Stimulated activated CD4-positive, alpha-beta T cell treated with anti-CD3 and anti-CD28 coated beads, Interleukin-12 subunit alpha, Interleukin-12 subunit beta, amount 100 ng/mL, for 48 hours (primary cell): ENCODE results near the gene ADNP.

Experiments used
- DNase-seq, 3 donors: peaks; one replicate each; pipeline ENCODE4 v3.0.0-alpha.2; 2020; ENCODE audit warnings: low read depth in 2 of 3, low spot score in 1 of 3

The ADNP gene

DNA sequence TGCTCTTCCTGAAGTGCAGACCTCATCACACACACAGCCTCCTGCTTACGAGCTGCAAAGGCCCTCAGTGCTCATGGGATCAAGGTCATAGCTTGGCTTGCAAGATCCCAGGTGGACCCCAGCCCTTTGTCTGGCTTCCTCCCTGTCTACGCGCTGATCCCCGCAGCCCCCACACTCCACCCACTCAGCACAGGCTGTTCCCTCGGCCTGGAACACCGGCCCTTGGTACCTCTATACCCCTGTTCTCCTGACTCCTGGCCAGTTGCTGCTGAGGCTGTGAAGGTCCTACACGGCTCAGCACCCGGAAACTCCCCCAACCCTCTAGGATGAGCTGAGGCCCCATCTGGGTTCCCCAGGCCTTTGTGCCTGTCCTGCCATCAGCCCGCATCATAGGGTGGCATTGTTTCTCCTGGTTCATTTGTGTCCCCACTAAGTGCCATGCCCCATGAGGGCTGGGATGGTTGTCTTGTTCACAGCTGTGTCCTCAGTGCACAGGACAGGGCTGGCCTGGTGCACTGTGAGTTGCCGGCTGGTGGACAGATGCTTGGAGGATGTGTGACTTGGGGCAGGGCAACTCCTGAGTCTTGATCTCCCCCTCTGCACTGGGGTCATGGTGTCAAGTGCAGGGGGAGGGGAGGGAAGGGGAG lies 57.0 kb downstream of the ADNP start:
- DNase-seq = no peak

DNA sequence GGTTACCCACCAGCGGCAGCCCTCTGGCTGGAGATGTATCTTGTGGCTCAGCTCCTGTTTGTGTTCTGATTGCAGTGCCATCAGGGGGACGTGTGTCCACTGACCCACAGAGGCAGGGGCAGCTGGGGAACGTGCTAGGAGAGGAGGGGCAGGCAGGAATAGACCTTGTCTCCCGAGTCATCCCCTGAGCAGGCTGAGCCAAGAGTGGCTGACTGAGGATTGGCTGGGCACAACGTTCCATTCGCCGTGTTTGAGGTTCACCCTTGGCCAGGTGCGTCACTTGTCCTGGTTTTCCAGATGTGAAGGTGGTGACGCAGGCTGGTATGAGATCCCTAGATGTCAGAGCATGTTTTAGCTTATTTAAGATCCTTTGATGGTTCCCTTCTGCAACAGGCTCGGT lies 57.7 kb downstream of the ADNP start:
- no peak for DNase-seq

DNA sequence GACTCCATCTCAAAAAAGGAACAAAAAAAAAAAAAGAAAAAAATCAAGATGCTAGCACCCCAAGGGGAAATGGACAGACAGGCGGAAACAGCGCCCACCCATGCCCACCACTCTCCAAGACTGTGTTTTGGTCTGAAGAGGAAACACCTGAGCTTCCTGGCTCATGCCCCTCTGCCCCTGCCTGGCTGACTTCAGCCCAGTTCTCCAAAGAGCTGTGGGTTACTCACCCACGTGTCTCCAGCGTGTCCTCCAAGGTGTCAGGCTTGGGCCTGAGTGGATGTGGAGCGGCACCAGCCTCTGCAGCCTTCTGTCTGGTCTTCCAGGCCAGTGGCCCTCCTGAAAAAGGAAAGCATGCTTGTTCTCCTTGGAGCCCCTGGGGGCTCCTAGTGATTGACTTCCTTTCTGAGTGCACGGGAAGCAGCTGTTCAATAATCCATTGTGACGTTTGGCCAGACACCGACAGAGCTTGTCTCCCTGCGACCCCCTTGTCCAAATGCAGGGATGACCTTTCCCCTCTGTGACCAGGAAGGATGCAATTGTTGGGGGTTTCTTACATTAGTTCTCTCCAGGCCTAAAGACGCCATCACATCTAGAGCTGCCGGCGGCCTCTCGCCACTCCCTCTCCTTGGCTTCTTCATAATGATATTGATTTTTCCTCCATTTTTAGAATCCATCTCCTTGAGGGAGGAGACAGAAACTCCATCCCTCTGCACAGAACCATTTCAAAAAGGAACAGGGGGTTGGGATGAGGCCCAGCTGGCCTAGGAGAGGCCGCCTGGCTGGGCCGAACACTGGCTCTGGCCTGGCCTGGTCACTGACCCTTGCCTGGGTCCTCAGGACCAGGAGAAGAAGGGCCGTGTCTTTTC lies 58.4 kb downstream of the ADNP start:
- no peak for DNase-seq

DNA sequence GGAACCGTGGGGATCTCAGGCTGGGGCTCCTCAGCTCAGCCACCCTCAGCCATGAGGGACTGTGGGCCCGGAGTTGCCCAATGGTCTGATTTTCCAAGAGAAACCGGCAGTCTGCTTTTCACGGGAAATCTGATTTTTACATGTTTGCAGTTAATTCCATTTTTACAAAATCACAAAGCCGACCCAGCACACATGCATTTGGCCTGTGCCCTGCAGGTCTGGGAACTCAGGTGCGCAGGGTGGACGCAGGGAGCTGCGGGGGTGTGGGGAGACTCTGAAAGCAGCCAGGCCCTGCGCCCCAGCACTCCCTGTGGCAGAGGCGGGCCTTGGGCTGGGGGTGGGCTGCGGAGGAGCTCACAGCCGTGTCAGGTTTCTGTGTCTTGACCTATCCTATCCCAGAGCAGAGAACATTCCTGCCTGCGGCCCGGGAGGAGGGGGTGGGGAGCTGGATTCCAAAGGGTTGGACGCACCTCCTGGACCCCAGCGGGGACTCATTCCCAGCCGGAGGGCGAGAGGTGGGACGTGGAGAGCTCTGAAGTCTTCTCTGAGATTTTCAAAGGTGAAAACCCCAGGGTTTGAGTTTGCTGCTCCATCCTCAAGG lies 60.6 kb downstream of the ADNP start:
- DNase-seq = no peak

DNA sequence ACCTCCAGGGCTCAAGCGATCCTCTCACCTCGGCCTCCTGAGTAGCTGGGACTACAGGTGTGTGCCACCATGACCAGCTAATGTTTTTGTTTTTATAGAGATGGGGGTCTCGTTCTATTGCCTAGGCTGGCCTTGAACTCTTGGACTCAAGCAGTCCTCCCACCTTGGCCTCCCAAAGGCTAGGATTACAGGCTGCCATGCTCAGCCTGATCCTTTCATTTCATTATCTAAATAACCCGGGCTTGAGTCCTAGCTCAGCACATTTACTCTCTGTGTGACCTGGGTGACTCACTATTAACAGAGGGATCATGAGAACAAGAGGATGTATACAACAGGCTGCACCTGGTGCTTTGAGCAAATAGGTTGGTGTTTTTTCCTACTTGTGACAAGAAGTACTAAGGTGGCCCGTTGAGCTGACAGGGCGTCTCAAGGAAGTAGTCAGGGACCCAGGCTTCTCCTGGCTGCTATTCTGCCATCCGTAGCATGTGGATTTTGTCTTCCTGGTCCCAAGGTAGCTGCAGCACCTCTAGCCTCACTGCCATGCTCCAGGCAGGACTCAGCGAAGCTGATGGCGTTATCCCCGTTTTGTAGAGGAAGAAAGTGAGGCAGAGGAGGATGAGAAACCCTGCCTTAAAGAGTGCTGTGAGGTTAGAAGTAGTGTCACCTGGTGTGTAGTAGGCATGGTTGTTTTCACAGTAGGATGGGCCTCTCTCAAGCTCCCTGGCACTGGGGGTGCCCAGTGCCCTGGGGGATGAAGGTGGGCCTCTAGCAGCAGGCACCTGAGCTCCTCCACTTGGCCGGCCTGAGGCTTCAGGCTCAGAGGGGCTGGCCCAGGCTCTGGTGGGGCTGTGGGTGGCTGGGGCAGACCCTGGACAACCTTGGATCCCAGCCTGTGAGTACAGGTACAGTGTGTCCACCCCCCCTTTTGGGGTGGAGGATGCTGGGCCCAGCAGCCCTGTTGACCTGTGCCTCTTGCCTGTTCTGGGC lies 62.4 kb downstream of the ADNP start:
- DNase-seq = no peak

DNA sequence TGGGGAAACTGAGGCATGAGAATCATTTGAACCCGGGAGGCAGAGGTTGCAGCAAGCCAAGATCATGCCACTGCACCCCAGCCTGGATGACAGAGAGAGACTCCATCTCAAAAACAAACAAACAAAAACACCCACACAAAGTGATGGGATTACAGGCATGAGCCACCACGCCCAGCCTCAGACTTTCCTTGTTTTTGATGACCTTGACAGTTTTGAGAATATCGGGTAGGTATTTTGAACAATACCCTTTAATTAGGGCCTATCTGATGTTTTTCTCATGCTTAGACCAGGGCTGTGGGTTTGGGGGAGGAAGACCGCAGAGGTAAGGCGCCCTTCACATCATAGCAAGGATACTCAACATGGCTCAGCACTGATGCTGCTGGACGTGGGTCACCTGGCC lies 63.4 kb downstream of the ADNP start:
- no peak for DNase-seq

DNA sequence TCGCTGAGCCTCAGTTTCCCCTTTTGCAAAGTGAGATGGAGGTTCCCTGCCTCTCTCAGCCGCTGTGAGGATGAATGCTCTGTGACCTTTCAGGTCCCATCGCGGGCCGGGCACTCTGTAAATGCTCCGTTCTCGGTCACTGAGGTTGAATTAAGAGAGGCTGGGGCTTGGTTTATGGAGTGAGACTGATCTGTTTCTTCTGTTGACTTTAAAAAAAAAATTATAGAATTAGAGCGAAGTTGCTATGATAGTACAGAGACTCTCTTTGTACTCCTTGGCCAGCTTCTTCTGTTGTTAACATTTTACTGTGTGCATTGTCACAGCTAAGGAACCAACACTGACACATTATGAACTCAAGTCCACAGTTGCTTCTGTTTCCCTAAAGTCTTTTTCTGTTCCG lies 64.4 kb downstream of the ADNP start:
- DNase-seq = no peak

DNA sequence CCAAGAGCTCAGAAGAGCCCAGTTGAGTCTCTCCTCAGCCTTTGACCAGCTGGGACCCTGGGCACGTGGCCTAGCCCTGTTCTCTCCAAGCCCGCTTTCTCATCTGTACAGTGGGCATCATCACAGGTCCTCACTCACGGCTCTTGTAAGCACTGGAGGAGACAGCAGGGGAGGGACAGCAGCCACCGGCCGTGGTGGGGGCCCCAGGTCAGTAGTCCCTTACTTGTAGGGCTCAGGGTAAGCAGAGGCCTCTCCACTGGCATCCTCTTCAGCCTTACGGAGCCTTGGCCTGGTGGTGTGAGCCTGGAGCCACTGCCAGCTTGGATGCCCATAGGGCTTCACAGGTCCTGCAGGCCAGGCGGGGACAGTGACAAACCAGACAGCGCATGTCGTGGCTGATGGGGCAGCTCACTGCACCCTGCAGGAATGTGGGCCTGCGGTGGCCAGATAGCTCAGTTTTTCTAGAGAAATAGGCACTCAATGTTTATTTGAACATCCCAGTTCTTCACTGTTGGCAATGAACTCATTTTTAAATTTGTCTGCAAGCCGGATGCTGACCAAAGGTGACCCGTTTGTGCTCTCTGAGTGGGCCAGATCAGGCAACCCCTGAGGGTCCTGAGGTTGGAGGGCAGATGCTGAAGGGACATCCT lies 65.1 kb downstream of the ADNP start:
- no peak for DNase-seq

DNA sequence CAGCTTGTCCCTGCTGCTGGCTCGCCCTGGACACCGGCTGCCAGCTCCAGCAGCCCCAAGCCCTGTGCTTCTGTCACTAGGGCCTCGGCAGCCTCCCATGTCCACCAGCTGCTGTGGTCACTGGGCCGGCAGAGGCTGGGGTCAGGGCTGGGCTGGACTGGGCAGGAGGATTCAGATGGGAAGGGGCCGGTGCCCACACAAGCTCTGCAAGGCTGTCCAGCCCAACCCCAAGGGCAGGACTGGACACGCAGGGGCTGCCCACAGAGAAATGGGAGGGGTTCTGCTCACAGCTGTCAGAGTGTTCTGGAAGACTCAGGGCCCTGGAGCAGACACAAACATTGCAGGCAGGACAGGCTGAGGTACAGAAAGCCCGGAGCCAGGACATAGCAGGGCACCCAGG lies 65.6 kb downstream of the ADNP start:
- DNase-seq = no peak

DNA sequence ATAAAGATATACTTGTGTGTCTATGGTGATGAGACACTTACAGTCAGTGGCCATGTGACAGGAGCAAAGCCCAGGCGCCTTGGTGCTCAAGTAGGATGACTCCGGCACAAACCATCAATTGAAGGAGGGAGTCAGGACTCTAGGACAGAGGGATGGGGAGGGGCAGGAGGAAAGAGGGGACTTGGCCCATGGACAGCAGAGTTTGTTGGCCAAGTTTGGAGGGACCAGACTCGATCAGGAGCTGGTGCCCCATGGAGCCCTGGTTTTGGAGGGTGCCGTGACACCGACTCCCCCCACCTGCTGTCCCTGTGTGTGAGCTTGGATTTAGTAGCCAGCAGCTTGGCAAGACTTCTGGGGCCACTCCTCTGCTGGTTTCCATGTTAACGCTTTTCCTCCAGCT lies 66.1 kb downstream of the ADNP start:
- DNase-seq = no peak

DNA sequence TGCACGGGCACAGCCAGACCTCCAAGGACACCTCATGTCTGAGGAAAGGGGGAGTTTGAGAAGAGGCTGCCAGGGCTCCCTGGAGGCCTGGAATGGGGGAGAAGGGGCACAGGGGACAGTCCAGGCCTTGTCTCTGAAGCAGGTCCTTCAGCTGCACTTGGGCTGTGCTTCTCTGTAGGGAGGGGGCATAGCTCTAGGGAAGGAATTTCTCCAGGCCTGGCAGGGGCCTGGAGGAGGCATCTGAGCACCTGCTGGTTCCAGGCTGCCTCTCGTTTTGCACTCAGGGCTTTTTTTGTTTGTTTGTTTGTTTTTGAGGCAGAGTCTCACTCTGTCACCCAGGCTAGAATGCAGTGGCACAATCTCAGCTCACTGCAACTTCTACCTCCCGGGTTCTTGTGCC lies 68.7 kb downstream of the ADNP start:
- no peak for DNase-seq

DNA sequence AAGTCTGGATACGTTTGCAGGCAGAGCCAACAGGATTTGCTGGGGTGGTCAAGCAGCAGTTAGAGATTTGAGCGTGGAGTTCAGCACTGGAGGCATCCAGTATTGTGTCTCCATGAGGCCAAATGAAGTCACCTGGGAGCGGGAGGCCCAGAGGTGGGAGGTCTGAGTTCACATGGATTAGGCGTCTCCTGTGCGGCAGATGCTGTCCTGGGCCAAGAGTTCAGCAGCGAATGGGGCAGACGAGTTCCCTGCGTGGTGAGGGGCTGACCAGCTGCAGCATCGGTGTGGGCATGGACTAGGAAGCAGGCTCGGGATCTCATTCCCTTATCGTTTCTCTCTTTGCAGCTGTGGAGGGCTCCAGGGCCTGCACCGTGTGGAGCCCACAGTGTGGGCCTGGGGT lies 70.2 kb downstream of the ADNP start:
- no peak for DNase-seq

DNA sequence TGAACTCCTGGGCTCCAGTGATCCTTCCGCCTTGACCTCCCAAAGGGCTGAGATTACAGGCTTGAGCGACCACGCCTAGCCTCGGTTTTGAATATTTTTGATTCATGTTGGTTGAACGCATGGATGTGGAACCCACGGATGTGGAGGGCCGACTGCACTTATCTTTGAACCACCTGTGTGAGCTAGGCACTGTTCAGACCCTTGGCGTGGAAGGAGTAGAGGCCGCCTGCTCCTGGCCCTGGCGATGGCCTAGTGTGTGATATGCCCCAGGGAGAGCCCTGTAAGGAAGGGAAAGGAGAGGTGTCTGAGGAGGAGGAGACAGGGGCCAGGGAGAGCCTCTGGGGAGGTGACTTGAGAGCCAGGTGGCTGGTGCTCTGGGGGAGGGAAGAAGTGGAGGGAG lies 72.1 kb downstream of the ADNP start:
- no peak for DNase-seq

DNA sequence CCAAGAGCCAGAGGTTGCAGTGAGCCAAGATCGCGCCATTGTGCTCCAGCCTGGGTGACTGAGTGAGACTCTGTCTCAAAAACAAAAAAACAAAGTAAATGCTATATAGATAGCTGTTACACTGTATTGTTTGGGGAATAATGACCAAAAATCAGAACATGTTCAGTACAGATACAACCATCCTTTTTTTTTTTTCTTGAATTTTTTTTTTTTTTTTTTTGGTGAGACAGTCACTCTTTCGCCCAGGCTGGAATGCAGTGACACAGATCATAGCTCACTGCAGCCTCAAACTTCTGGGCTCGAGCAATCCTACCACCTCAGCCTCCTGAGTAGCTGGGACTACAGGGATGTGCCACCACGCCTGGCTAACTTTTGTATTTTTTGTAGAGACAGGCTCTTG lies 72.7 kb downstream of the ADNP start:
- no peak for DNase-seq

DNA sequence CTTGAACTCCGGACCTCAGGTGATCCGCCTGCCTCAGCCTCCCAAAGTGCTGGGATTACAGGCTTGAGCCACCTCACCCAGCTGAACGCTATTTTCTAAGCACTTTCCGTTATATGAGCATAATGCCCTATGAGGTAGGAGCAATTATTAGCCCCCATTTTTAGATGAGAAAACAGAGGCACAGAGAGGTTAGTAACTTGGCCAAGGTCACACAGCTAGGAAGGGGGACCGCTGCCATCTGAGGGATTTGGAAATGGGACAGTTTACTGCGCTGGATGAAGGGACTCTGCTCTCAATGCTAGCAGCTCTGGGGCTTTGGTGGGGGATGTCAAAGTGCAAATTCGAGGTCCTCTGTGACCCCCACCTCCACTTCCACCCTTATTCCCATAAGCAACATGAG lies 73.9 kb downstream of the ADNP start:
- DNase-seq = no peak

DNA sequence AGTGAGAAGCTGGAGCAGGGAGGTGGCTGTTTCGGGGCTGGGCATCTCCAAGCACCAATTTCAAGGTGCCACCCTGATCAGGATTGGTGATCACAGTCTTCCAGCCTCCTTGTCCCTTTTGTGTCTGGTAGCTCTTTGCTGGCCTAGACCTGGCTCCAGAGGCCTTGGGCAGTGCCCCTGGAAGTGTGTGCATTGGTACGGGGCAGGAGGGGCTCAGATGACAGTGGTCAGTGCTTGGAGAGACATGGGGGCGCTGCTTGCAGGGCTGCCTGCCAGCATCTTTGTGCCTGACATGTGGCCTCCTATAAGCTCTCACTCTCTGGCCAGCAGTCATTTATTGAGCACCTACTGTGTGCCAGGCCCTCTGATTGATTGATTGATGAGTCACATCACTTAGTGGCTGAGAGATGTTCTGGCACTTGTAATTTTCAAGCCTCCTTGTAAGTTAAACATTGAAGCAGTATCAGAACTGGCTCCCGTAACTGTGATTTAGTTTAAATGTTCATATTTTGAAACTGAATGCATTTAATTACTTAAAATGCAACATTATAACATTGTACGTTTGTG lies 74.7 kb downstream of the ADNP start:
- DNase-seq = no peak

DNA sequence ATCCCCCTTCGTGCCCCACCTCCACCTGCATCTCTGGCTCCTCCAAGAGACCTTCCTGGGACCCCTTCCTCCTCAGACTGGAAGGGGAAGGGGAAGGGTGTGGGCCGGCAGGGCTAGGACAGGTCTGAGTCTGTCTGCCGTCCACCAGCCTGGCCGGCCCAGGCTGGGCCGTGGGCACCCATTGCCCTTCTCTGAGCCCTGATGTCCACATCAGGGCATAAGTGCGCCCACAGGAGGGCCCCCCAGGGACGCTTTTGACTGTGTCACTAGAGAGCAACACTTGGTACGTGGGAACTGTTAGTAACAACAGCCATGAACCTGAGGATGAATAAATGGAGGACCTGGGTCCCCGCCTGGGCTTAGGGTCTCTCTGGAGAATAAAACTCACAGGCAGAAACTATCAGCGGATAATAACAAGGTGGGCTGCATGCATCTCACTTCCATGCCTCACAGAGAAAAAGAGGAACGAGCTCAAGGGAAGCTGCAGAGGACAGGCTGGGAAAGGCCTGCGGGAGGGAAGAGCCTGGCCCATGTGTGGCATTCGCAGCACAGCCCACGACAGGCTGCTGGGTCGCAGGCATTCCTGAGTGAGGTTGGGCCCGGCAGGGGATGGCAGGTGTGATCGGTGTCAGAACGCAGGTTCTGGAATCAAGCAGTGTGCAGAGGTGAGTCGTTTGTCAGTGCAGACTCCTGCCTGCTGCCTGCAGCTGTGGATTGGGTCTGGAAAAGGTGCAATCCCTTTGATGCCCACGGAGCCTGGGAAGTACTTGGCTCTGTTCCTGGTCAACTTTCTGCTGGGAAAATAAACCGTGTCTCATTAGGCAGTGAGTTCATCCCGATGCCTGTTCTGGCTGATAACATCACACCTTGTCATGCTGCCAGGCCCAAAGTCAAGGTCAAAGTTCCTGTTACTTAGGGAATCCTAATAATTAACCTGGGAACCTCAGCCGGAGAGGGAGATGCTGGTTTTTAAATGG lies 75.5 kb downstream of the ADNP start:
- DNase-seq = no peak

DNA sequence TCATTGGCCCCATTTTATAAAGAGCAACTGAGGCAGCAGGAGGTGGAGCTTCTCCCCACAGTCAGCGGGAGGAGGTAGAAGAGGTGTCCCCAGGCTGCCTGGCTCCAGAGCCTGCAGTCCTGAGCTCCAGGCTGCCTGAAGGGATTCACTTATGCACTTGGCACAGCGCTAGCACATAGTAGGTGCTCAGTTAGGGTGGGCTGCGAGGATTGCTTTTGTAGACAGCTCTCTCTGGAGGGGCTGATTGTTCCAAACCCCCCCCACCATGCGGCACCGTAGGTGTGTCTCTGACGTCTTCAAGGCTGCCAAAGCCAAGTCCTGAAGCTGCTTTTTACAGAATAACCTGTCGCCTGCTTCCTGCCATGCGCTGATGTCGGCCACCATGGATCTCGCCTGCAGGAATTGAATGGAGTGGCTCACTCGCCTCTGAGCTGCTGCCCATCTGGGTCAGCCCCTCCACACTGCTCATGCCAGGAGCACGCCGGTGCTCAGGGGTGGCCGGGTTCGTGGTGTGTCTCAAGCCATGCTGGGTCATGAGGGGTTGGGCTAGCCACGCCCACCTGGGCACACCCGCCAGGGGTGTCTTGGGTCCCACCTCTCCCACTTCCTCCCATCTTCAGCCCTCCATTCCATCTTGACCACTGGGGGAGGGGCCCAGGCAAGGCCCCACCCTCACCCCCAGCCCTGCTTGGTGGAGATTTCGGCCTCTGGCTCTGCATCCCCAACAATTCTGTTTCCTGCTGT lies 76.6 kb downstream of the ADNP start:
- no peak for DNase-seq

DNA sequence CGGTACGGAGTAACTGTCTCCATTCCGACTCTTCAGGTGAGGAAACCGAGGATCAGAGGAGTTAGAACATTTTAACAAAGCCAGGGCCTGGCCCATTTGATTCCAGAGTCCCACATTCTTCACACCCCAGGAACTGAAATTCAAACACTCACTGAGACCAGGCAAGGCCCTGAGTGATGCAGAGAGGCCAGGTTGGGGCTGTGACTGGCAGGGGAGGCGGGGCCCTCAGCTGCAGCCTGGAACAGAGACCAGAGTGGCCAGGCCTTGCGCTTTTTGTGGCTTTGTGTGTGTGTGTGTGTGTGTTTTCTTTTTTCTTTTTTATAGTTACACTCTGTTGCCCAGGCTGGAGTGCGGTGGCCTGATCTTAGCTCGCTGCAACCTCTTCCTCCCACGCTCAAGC lies 79.2 kb downstream of the ADNP start:
- DNase-seq = no peak
